ENCODE measurements around the gene EEF1AKMT2.

Gene EEF1AKMT2

GRCh38 chr10:124742413-124743190, 49.1 kb downstream of the EEF1AKMT2 start:
- peak overlapping the region; percentile 90 for H3K4me2 ChIP-seq (ENCODE audit: low read length)
- peak overlapping the region; percentile 78 for H3K4me3 ChIP-seq (ENCODE audit: low read length)
- H3K9ac ChIP-seq (ENCODE audit: low read depth, low read length), result peak overlapping the region; percentile 65
- H3K9me3 ChIP-seq (replicated peaks; ENCODE audit: low read length), result no peaks in the 10 kb centered on the region
- peaks cover 3% of the 10 kb centered on the region for H3K36me3 ChIP-seq (ENCODE audit: insufficient read depth, low read length)
- H3K4me1 ChIP-seq (ENCODE audit: control insufficient read depth, insufficient read depth, low read length), result peaks cover 52% of the 10 kb centered on the region
- H3K27me3 ChIP-seq (ENCODE audit: control insufficient read depth, insufficient read depth, low read length), result no peaks in the 10 kb centered on the region

- H3K4me2 ChIP-seq (ENCODE audit: low read length), result peak overlapping the region; percentile 90
- H3K27me3 ChIP-seq (ENCODE audit: control insufficient read depth, insufficient read depth, low read length), result no peaks in the 10 kb centered on the region
- H3K4me1 ChIP-seq (ENCODE audit: control insufficient read depth, insufficient read depth, low read length), result peaks cover 58% of the 10 kb centered on the region
- H3K36me3 ChIP-seq (ENCODE audit: insufficient read depth, low read length), result peaks cover 3% of the 10 kb centered on the region
- H3K9ac ChIP-seq (ENCODE audit: low read depth, low read length), result peak overlapping the region; percentile 65
- peak overlapping the region; percentile 78 for H3K4me3 ChIP-seq (ENCODE audit: low read length)
- no peaks in the 10 kb centered on the region for H3K9me3 ChIP-seq (replicated peaks; ENCODE audit: low read length)
These were observed 49.7 kb downstream of the EEF1AKMT2 start for GRCh38 chr10:124741922-124742412.

GRCh38 chr10:124741281-124741921, 50.3 kb downstream of the EEF1AKMT2 start:
- H3K4me3 ChIP-seq (ENCODE audit: low read length), result peak overlapping the region; percentile 56
- H3K9me3 ChIP-seq (replicated peaks; ENCODE audit: low read length), result no peaks in the 10 kb centered on the region
- peaks cover 64% of the 10 kb centered on the region for H3K4me1 ChIP-seq (ENCODE audit: control insufficient read depth, insufficient read depth, low read length)
- H3K9ac ChIP-seq (ENCODE audit: low read depth, low read length), result peak overlapping the region; percentile 65
- peak overlapping the region; percentile 90 for H3K4me2 ChIP-seq (ENCODE audit: low read length)
- H3K36me3 ChIP-seq (ENCODE audit: insufficient read depth, low read length), result no peaks in the 10 kb centered on the region
- no peaks in the 10 kb centered on the region for H3K27me3 ChIP-seq (ENCODE audit: control insufficient read depth, insufficient read depth, low read length)

GRCh38 chr10:124740369-124741280, 51.1 kb downstream of the EEF1AKMT2 start:
- Histone ChIP-seq H3K9ac (ENCODE audit: low read depth, low read length) (peak overlapping the region; percentile 65), H3K36me3 (ENCODE audit: insufficient read depth, low read length) (no peaks in the 10 kb centered on the region)

GRCh38 chr10:124739986-124740368, 51.7 kb downstream of the EEF1AKMT2 start:
- Histone ChIP-seq H3K4me3 (ENCODE audit: low read length) (peak overlapping the region; percentile 56), H3K9ac (ENCODE audit: low read depth, low read length) (peak overlapping the region; percentile 65)

More at GRCh38 chr10:124740369-124741280, 51.1 kb downstream of the EEF1AKMT2 start:
- Histone ChIP-seq H3K9me3 (replicated peaks; ENCODE audit: low read length) (no peaks in the 10 kb centered on the region), H3K4me1 (ENCODE audit: control insufficient read depth, insufficient read depth, low read length) (peaks cover 66% of the 10 kb centered on the region), H3K4me2 (ENCODE audit: low read length) (peak overlapping the region; percentile 80), H3K27me3 (ENCODE audit: control insufficient read depth, insufficient read depth, low read length) (no peaks in the 10 kb centered on the region), H3K4me3 (ENCODE audit: low read length) (peak overlapping the region; percentile 56)

GRCh38 chr10:124739119-124739921, 52.4 kb downstream of the EEF1AKMT2 start:
- H3K4me3 ChIP-seq (ENCODE audit: low read length), result no peak overlapping the region
- no peaks in the 10 kb centered on the region for H3K36me3 ChIP-seq (ENCODE audit: insufficient read depth, low read length)
- H3K9me3 ChIP-seq (replicated peaks; ENCODE audit: low read length), result no peaks in the 10 kb centered on the region
- H3K27me3 ChIP-seq (ENCODE audit: control insufficient read depth, insufficient read depth, low read length), result no peaks in the 10 kb centered on the region
- peak overlapping the region; percentile 80 for H3K4me2 ChIP-seq (ENCODE audit: low read length)
- no peak overlapping the region for H3K9ac ChIP-seq (ENCODE audit: low read depth, low read length)
- H3K4me1 ChIP-seq (ENCODE audit: control insufficient read depth, insufficient read depth, low read length), result peaks cover 65% of the 10 kb centered on the region

More at GRCh38 chr10:124739986-124740368, 51.7 kb downstream of the EEF1AKMT2 start:
- Histone ChIP-seq H3K27me3 (ENCODE audit: control insufficient read depth, insufficient read depth, low read length) (no peaks in the 10 kb centered on the region), H3K9me3 (replicated peaks; ENCODE audit: low read length) (no peaks in the 10 kb centered on the region), H3K4me1 (ENCODE audit: control insufficient read depth, insufficient read depth, low read length) (peaks cover 62% of the 10 kb centered on the region), H3K36me3 (ENCODE audit: insufficient read depth, low read length) (no peaks in the 10 kb centered on the region), H3K4me2 (ENCODE audit: low read length) (peak overlapping the region; percentile 80)

GRCh38 chr10:124738441-124738840, 53.2 kb downstream of the EEF1AKMT2 start:
- Histone ChIP-seq H3K9ac (ENCODE audit: low read depth, low read length) (no peak overlapping the region), H3K27me3 (ENCODE audit: control insufficient read depth, insufficient read depth, low read length) (no peaks in the 10 kb centered on the region), H3K4me3 (ENCODE audit: low read length) (no peak overlapping the region), H3K36me3 (ENCODE audit: insufficient read depth, low read length) (no peaks in the 10 kb centered on the region), H3K4me2 (ENCODE audit: low read length) (no peak overlapping the region), H3K9me3 (replicated peaks; ENCODE audit: low read length) (no peaks in the 10 kb centered on the region), H3K4me1 (ENCODE audit: control insufficient read depth, insufficient read depth, low read length) (peaks cover 74% of the 10 kb centered on the region)

- no peak overlapping the region for H3K4me2 ChIP-seq (ENCODE audit: low read length)
- no peaks in the 10 kb centered on the region for H3K9me3 ChIP-seq (replicated peaks; ENCODE audit: low read length)
- no peaks in the 10 kb centered on the region for H3K36me3 ChIP-seq (ENCODE audit: insufficient read depth, low read length)
- H3K4me3 ChIP-seq (ENCODE audit: low read length), result no peak overlapping the region
- H3K9ac ChIP-seq (ENCODE audit: low read depth, low read length), result no peak overlapping the region
- H3K27me3 ChIP-seq (ENCODE audit: control insufficient read depth, insufficient read depth, low read length), result no peaks in the 10 kb centered on the region
- peaks cover 81% of the 10 kb centered on the region for H3K4me1 ChIP-seq (ENCODE audit: control insufficient read depth, insufficient read depth, low read length)
These were observed 54.0 kb downstream of the EEF1AKMT2 start for GRCh38 chr10:124737708-124738107.

- no peaks in the 10 kb centered on the region for H3K27me3 ChIP-seq (ENCODE audit: control insufficient read depth, insufficient read depth, low read length)
- H3K36me3 ChIP-seq (ENCODE audit: insufficient read depth, low read length), result no peaks in the 10 kb centered on the region
- H3K4me3 ChIP-seq (ENCODE audit: low read length), result no peak overlapping the region
- peaks cover 78% of the 10 kb centered on the region for H3K4me1 ChIP-seq (ENCODE audit: control insufficient read depth, insufficient read depth, low read length)
- H3K9ac ChIP-seq (ENCODE audit: low read depth, low read length), result no peak overlapping the region
- H3K9me3 ChIP-seq (replicated peaks; ENCODE audit: low read length), result no peaks in the 10 kb centered on the region
- no peak overlapping the region for H3K4me2 ChIP-seq (ENCODE audit: low read length)
These were observed 54.5 kb downstream of the EEF1AKMT2 start for GRCh38 chr10:124737221-124737620.

- Histone ChIP-seq H3K4me3 (ENCODE audit: low read length) (no peak overlapping the region), H3K36me3 (ENCODE audit: insufficient read depth, low read length) (no peaks in the 10 kb centered on the region), H3K9ac (ENCODE audit: low read depth, low read length) (peak overlapping the region; percentile 15), H3K9me3 (replicated peaks; ENCODE audit: low read length) (no peaks in the 10 kb centered on the region), H3K4me2 (ENCODE audit: low read length) (peak overlapping the region; percentile 33), H3K4me1 (ENCODE audit: control insufficient read depth, insufficient read depth, low read length) (peaks cover 72% of the 10 kb centered on the region), H3K27me3 (ENCODE audit: control insufficient read depth, insufficient read depth, low read length) (no peaks in the 10 kb centered on the region)
These were observed 55.1 kb downstream of the EEF1AKMT2 start for GRCh38 chr10:124736491-124737136.
